Colon (tissue), 2 donors: ENCODE data around the gene AARSD1.
"Not testable (repeated sequence)": the region's sequence is repeated elsewhere in the genome, so short reads cannot be mapped to it uniquely, and the experiment has no call there.

Source experiments
- FAIRE-seq: peaks from 2 replicates; lab custom pipeline; 2012; peaks lifted over from hg19 to GRCh38; lab: Jason Lieb, UNC
- donor health status: control.
- donor health status: control.

AARSD1 gene

GRCh38 chr17:42964161-42964932 is at the start of gene AARSD1:
TSS of gene AARSD1 (minus strand) at chr17:42964454. CDS start at chr17:42964440, 14 bp downstream.
- FAIRE-seq = no peak

- FAIRE-seq = no peak
Observed at GRCh38 chr17:43013296-43013695, 49.0 kb upstream of the AARSD1 start.

GRCh38 chr17:43011728-43012472 is 47.6 kb upstream of the AARSD1 start:
- no peak for FAIRE-seq

- no peak for FAIRE-seq
Observed at GRCh38 chr17:43010667-43011308, 46.5 kb upstream of the AARSD1 start.

GRCh38 chr17:43006639-43007551 is 42.6 kb upstream of the AARSD1 start, which contains the start of gene IFI35:
TSS of gene IFI35 (plus strand) at chr17:43006784. CDS start at chr17:43006948, 164 bp downstream.
- FAIRE-seq = no peak

GRCh38 chr17:43003542-43004172 is 39.4 kb upstream of the AARSD1 start:
- FAIRE-seq = no peak

- not testable (repeated sequence) for FAIRE-seq
Observed at GRCh38 chr17:43000894-43001293, 36.6 kb upstream of the AARSD1 start.

- no peak for FAIRE-seq
Observed at GRCh38 chr17:42999003-42999525, 34.8 kb upstream of the AARSD1 start.

GRCh38 chr17:42997984-42998938 is 34.0 kb upstream of the AARSD1 start, which contains the start of gene RPL27:
TSS of gene RPL27 (plus strand) at chr17:42998419. CDS start at chr17:42998751, 332 bp downstream.
- peak; percentile 78 for FAIRE-seq

GRCh38 chr17:42997390-42997983 is 33.2 kb upstream of the AARSD1 start:
- FAIRE-seq = no peak

- not testable (repeated sequence) for FAIRE-seq
Observed at GRCh38 chr17:42993913-42994312, 29.7 kb upstream of the AARSD1 start.

- no peak for FAIRE-seq
Observed at GRCh38 chr17:42992872-42993271, 28.6 kb upstream of the AARSD1 start.

GRCh38 chr17:42991471-42991870 is 27.2 kb upstream of the AARSD1 start:
- FAIRE-seq = no peak

- FAIRE-seq = no peak
Observed at GRCh38 chr17:42989726-42990652, 25.7 kb upstream of the AARSD1 start.

- FAIRE-seq = no peak
Observed at GRCh38 chr17:42989141-42989540, 24.9 kb upstream of the AARSD1 start.

- FAIRE-seq = no peak
Observed at GRCh38 chr17:42985225-42985624, 21.0 kb upstream of the AARSD1 start.

GRCh38 chr17:42982266-42982665 is 18.0 kb upstream of the AARSD1 start:
- FAIRE-seq = no peak

- FAIRE-seq = no peak
Observed at GRCh38 chr17:42980766-42981397, 16.6 kb upstream of the AARSD1 start.
